Esophagus squamous epithelium (tissue), 5 donors: ENCODE measurements around the gene AGO3. TPM values are rescaled to one million over a fixed set of nuclear protein-coding genes. Genes with fewer than 3 reads are reported as not detected.
"Not testable (repeated sequence)": the region's sequence is repeated elsewhere in the genome, so short reads cannot be mapped to it uniquely, and the experiment has no call there.

Source experiments
- DNase-seq: peaks from one replicate; lab custom pipeline; 2025; lab: John Stamatoyannopoulos, UW
- H3K27ac ChIP-seq, 4 donors: fragments of 200-600 bp; sonication (generic); one replicate each; pipeline ENCODE4 v1.5.1; 2016 to 2019; ENCODE audit warnings: mild to moderate bottlenecking in 1 of 4
- H3K27me3 ChIP-seq, 4 donors: fragments of 200-600 bp; sonication (generic); 1 replicate in 3 of 4; 2 replicates in 1 of 4; pipeline versions ENCODE4 v1.5.1 to v1.6.0; 2017 to 2021; ENCODE audit warnings: antibody characterized with exemption in 1 of 4
- H3K36me3 ChIP-seq, 3 donors: fragments of 200-600 bp; sonication (generic); one replicate each; pipeline ENCODE4 v1.5.1; 2016 to 2019
- H3K4me1 ChIP-seq, 3 donors: fragments of 200-600 bp; sonication (generic); one replicate each; pipeline ENCODE4 v1.5.1; 2017 to 2019
- H3K4me3 ChIP-seq, 4 donors: fragments of 200-600 bp; sonication (generic); 1 replicate in 3 of 4; 2 replicates in 1 of 4; pipeline ENCODE4 v1.5.1; 2016 to 2019; ENCODE audit warnings: mild to moderate bottlenecking in 2 of 4, moderate library complexity in 1 of 4
- H3K9me3 ChIP-seq, 3 donors: fragments of 200-600 bp; sonication (generic); one replicate each; pipeline ENCODE4 v1.5.1; 2016 to 2019
- CTCF ChIP-seq, 6 experiments: fragments of 450-650 bp in 4 of 6; fragments of 200-600 bp in 2 of 6; sonication (generic) in 2 of 6; IDR thresholded peaks; one replicate each; pipeline ENCODE4 v1.5.1; 2016 to 2019; ENCODE audit warnings: antibody characterized with exemption in 6 of 6, mild to moderate bottlenecking in 4 of 6, moderate library complexity in 4 of 6
- POLR2A ChIP-seq, 4 donors: fragments of 450-650 bp; IDR thresholded peaks; one replicate each; pipeline ENCODE4 v1.6.1; 2017; ENCODE audit warnings: antibody characterized with exemption in 4 of 4, mild to moderate bottlenecking in 4 of 4, moderate library complexity in 3 of 4
- WGBS, 2 donors: methylation state at CpG; one replicate each; pipeline ENCODE4 v1.1.5; 2018; 5-methylcytosine and 5-hydroxymethylcytosine counted together
- intact Hi-C: fragments of 100-400 bp; cut with DNase I; formaldehyde crosslinking; loops from one replicate; pipeline ENCODE4 v1.15.0; 2022
- total RNA-seq, 4 donors: library from RNA; depleted of rRNA; stranded (reverse); fragments of >200 nt; gene quantifications; one replicate each; pipeline ENCODE4 v1.1.0, GENCODE V29; 2016
- donor health status: DM: yes; HTN: yes; CAD: no.

AGO3 gene
- total RNA-seq, 4 donors from 2014 or later, result 8.1 to 17.0 (median 12.0) TPM

GRCh38 chr1:36014722-36015220, 83.9 kb downstream of the AGO3 start:
- Histone ChIP-seq H3K27ac (no peak overlapping the region), H3K36me3 (peaks cover 0 to 92% (median 6%) of the 10 kb centered on the region in 3 donors), H3K9me3 (no peaks in the 10 kb centered on the region), H3K4me1 (no peaks in the 10 kb centered on the region), H3K27me3 (no peaks in the 10 kb centered on the region), H3K4me3 (no peak overlapping the region)
- TF ChIP-seq POLR2A (IDR thresholded peaks at IDR 0.05) (no peak), CTCF (IDR thresholded peaks at IDR 0.05) (no peak)
- 77 to 92% methylated on average over 2 of the region's 2 CpGs for WGBS, 2 donors
- DNase-seq, result no peak
- intact Hi-C loops, result no loop called here

DNA sequence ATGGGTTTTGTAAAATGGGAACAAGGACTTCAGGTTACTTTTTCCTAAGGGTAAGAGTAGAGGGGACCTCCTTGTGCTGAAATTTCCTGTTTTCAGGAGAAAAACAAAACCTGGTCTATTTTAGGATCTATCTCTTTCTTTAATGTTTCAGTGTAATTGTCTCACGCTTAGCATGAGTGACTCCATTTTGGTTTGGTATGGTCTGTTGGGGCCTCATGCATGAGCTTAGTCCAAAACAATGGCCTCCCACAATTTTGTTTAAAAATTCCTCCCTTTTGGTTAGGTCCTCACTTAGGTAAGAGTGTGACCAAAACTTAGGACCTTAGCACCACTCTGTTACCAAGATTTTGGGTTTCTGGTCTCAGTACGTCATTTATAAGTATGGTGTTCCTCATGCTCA, 85.8 kb downstream of the AGO3 start:
- H3K4me3 ChIP-seq, result no peak overlapping the region
- H3K27ac ChIP-seq, result no peak overlapping the region
- no peaks in the 10 kb centered on the region for H3K9me3 ChIP-seq
- peaks cover 0 to 92% (median 6%) of the 10 kb centered on the region in 3 donors for H3K36me3 ChIP-seq
- no peaks in the 10 kb centered on the region for H3K4me1 ChIP-seq
- no peaks in the 10 kb centered on the region for H3K27me3 ChIP-seq
- no peak for DNase-seq
- intact Hi-C loops, result no loop called here
- TF ChIP-seq CTCF (IDR thresholded peaks at IDR 0.05), result no peak
- no peak for TF ChIP-seq POLR2A (IDR thresholded peaks at IDR 0.05)
- 92 to 97% methylated on average over 2 of the region's 2 CpGs for WGBS, 2 donors

DNA sequence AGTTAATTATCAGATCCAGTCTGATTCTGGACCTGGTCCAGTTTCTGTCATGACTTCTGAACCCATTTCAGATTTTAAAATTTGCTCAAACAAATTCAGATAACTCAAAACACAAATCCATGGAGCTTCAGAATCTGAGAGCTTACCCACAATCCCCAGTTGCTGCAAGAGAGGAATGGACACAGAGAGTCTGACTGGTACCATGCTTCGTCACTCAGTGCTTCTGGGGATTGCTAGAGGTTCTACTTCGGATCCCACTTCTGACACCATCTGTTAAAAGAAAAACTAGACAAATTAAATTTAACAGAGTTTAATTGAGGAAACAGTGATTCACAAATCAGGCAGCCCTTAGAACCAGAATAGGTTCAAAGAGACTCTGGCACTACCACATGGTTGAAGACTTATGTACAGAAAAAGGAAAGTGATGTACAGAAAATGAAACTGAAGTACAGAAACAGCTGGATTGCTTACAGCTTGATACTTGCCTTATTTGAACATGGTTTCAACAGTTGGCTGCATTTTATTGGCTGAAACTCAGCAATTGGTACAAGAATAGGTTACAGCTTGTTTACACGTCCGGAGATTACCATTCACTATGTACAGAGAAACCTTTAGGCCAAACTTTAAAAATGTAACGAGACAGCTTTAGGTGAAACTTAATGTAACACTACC, 92.3 kb downstream of the AGO3 start:
- no peak for DNase-seq
- Histone ChIP-seq H3K4me3 (no peak overlapping the region), H3K9me3 (no peaks in the 10 kb centered on the region), H3K4me1 (peaks cover 0 to 13% (median 0%) of the 10 kb centered on the region in 3 donors), H3K36me3 (peaks cover 0 to 66% (median 0%) of the 10 kb centered on the region in 3 donors), H3K27ac (peak overlapping the region in 3 of 4 donors; percentile 39 to 68 (median 50)), H3K27me3 (no peaks in the 10 kb centered on the region)
- intact Hi-C loops, result no loop called here
- WGBS, 2 donors, result 34 to 58% methylated on average over 5 of the region's 5 CpGs
- TF ChIP-seq CTCF (IDR thresholded peaks at IDR 0.05) (no peak), POLR2A (IDR thresholded peaks at IDR 0.05) (no peak)

DNA sequence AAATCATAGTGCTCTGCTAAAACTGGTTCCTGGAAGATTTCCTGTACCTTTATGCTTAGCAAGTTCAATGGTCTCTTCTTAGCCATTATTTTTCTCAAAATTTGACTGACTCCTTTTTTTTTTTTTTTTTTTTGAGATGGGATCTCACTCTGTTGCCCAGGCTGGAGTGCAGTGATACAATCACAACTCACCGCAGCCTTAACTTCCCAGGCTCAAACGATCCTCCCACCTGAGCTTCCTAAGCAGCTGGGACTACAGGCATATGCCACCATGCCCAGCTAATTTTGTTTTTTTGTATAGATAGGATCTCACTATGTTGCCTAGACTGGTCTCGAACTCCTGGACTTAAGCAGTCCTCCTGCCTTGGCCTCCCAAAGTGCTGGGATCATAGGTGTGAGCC, 93.1 kb downstream of the AGO3 start:
- intact Hi-C loops, H3K27me3 ChIP-seq, H3K9me3 ChIP-seq, H3K4me3 ChIP-seq, DNase-seq: not testable (repeated sequence)
- peaks cover 0 to 62% (median 0%) of the 10 kb centered on the region in 3 donors for H3K36me3 ChIP-seq
- H3K27ac ChIP-seq, result peak overlapping the region in 3 of 4 donors; percentile 39 to 68 (median 50)
- H3K4me1 ChIP-seq, result peaks cover 0 to 13% (median 0%) of the 10 kb centered on the region in 3 donors
- WGBS, 2 donors, result 94 to 96% methylated on average over 3 of the region's 3 CpGs

- 92 to 96% methylated on average over 1 of the region's 1 CpG for WGBS, 2 donors
- Histone ChIP-seq H3K36me3 (peaks cover 0 to 62% (median 0%) of the 10 kb centered on the region in 3 donors), H3K27ac (no peak overlapping the region), H3K9me3 (no peaks in the 10 kb centered on the region), H3K4me3 (no peak overlapping the region), H3K4me1 (peaks cover 0 to 13% (median 0%) of the 10 kb centered on the region in 3 donors), H3K27me3 (no peaks in the 10 kb centered on the region)
- DNase-seq, result no peak
- no peak for TF ChIP-seq POLR2A (IDR thresholded peaks at IDR 0.05)
- TF ChIP-seq CTCF (IDR thresholded peaks at IDR 0.05), result no peak
- intact Hi-C loops, result no loop called here
Measured at GRCh38 chr1:36024847-36025246, 93.9 kb downstream of the AGO3 start.
